ENCODE results near the gene DYRK1A. TPM values are rescaled to one million over a fixed set of nuclear protein-coding genes. Genes with fewer than 3 reads are reported as not detected.

DYRK1A gene
- total RNA-seq, 4 donors from 2014 or later, result 71.5 to 116 (median 90.9) TPM

DNA sequence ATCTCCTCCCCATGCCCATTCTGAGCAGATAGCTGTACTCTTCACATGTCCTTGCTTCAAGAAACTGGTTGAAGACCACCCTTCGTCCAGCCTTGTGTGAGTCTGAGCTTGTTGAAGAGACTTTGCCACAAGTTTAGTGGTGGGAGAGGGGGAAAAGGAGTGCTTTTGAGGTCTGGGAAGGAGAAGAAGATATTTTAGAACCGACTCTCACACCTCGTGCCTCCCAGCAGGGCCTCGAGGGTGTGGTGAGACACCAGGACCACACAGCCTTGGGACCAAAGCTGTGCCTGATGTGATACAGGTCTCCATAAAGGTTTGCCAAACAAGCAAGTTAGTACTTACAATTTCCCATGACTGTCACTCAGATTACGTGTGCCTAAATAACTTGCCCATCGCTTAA lies 201.8 kb downstream of the DYRK1A start:
- H3K27ac ChIP-seq, result no peak overlapping the region
- H3K4me3 ChIP-seq, result no peak overlapping the region
- in situ Hi-C loops (cut with MboI; ENCODE audit: low pct_ligation_motif_present in 1 of 4, low pct_unique_long_range_greater_than_20kb in 1 of 4, low sequenced_read_pairs in 3 of 4) (loop anchor here in 1 of 4 donors (25.0 kb wide), 1 partner anchor 581 kb away; no protein-coding TSS in a partner anchor), intact Hi-C loops (cut with DNase I; ENCODE audit: low total_unique reads) (loop anchor here (10.0 kb wide), 2 partner anchors 204 to 304 kb away; partner anchors contain the start of genes DYRK1A and VPS26C)
- no peaks in the 10 kb centered on the region for H3K9me3 ChIP-seq
- no peak for DNase-seq
- no peaks in the 10 kb centered on the region for H3K27me3 ChIP-seq
- H3K4me1 ChIP-seq, result peaks cover 0 to 15% (median 11%) of the 10 kb centered on the region in 4 donors
- TF ChIP-seq POLR2A (IDR thresholded peaks at IDR 0.05) (no peak), POLR2AphosphoS5 (IDR thresholded peaks at IDR 0.05) (no peak), EP300 (IDR thresholded peaks at IDR 0.05; ENCODE audit: low read depth) (no peak)
- TF ChIP-seq, protein P1, sequence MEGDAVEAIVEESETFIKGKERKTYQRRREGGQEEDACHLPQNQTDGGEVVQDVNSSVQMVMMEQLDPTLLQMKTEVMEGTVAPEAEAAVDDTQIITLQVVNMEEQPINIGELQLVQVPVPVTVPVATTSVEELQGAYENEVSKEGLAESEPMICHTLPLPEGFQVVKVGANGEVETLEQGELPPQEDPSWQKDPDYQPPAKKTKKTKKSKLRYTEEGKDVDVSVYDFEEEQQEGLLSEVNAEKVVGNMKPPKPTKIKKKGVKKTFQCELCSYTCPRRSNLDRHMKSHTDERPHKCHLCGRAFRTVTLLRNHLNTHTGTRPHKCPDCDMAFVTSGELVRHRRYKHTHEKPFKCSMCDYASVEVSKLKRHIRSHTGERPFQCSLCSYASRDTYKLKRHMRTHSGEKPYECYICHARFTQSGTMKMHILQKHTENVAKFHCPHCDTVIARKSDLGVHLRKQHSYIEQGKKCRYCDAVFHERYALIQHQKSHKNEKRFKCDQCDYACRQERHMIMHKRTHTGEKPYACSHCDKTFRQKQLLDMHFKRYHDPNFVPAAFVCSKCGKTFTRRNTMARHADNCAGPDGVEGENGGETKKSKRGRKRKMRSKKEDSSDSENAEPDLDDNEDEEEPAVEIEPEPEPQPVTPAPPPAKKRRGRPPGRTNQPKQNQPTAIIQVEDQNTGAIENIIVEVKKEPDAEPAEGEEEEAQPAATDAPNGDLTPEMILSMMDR (IDR thresholded peaks at IDR 0.05), result no peak
- WGBS, 2 donors (ENCODE audit: low coverage in 1 of 2), result 70 to 73% methylated on average over 3 to 6 of the region's 6 CpGs
- H3K36me3 ChIP-seq, result no peaks in the 10 kb centered on the region

DNA sequence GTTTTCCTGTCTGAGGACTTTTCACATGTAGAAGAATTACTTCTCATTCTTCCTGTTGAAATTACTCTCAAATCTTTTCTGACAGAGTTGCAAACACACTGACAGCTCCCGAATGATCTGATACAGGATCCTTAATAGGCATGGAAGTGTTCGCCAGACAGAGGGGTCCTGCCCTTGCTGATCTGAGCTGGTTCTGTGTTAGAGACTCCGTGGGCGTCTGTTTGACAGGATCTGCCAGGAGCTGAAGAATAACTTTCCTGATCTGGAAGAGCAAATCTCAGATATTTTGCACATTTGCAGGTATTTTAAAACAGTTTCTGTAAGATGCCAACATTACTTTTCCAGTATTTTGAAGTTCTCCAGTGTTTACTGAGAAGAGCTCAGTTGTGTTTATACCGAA lies 202.3 kb downstream of the DYRK1A start:
- peaks cover 0 to 15% (median 11%) of the 10 kb centered on the region in 4 donors for H3K4me1 ChIP-seq
- no peaks in the 10 kb centered on the region for H3K27me3 ChIP-seq
- H3K36me3 ChIP-seq, result no peaks in the 10 kb centered on the region
- no peak overlapping the region for H3K4me3 ChIP-seq
- H3K9me3 ChIP-seq, result no peaks in the 10 kb centered on the region
- intact Hi-C loops (cut with DNase I; ENCODE audit: low total_unique reads), result loop anchor here (10.0 kb wide), 2 partner anchors 204 to 304 kb away; partner anchors contain the start of genes DYRK1A and VPS26C
- in situ Hi-C loops (cut with MboI; ENCODE audit: low pct_ligation_motif_present in 1 of 4, low pct_unique_long_range_greater_than_20kb in 1 of 4, low sequenced_read_pairs in 3 of 4), result loop anchor here in 1 of 4 donors (25.0 kb wide), 1 partner anchor 582 kb away; no protein-coding TSS in a partner anchor
- H3K27ac ChIP-seq, result no peak overlapping the region
- TF ChIP-seq POLR2AphosphoS5 (IDR thresholded peaks at IDR 0.05) (no peak), POLR2A (IDR thresholded peaks at IDR 0.05) (no peak), EP300 (IDR thresholded peaks at IDR 0.05; ENCODE audit: low read depth) (no peak)
- TF ChIP-seq, protein P1 (IDR thresholded peaks at IDR 0.05), result no peak
- no peak for DNase-seq
- 60 to 68% methylated on average over 2 to 5 of the region's 5 CpGs for WGBS, 2 donors (ENCODE audit: low coverage in 1 of 2)

DNA sequence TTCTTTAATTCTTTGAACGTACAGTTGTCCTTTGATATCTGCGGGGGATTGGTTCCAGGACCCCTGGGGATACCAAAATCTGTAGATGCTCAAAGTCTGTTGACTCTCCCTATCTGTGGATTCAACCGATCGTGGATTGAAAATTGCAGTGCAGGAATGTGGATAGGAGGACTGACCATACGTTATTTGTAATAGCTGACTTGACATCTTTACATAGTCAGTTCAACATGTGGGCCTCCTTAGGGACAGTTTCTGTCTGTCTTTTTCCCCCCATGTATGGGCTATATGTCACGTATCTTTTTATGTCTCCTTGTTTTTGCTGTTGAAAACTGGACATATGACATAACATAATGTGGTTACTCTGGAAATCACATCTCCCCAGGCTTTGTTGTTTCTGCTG lies 204.9 kb downstream of the DYRK1A start:
- H3K27me3 ChIP-seq, result no peaks in the 10 kb centered on the region
- H3K27ac ChIP-seq, result no peak overlapping the region
- TF ChIP-seq EP300 (IDR thresholded peaks at IDR 0.05; ENCODE audit: low read depth) (no peak), POLR2A (IDR thresholded peaks at IDR 0.05) (no peak), POLR2AphosphoS5 (IDR thresholded peaks at IDR 0.05) (no peak)
- TF ChIP-seq, protein P1 (IDR thresholded peaks at IDR 0.05), result no peak
- no peak for DNase-seq
- intact Hi-C loops (cut with DNase I; ENCODE audit: low total_unique reads) (no loop called here), in situ Hi-C loops (cut with MboI; ENCODE audit: low pct_ligation_motif_present in 1 of 4, low pct_unique_long_range_greater_than_20kb in 1 of 4, low sequenced_read_pairs in 3 of 4) (loop anchor here in 1 of 4 donors (25.0 kb wide), 1 partner anchor 584 kb away; no protein-coding TSS in a partner anchor)
- H3K36me3 ChIP-seq, result no peaks in the 10 kb centered on the region
- no peak overlapping the region for H3K4me3 ChIP-seq
- H3K9me3 ChIP-seq, result no peaks in the 10 kb centered on the region
- 82 to 84% methylated on average over 6 of the region's 6 CpGs for WGBS, 2 donors (ENCODE audit: low coverage in 1 of 2)
- H3K4me1 ChIP-seq, result no peaks in the 10 kb centered on the region

DNA sequence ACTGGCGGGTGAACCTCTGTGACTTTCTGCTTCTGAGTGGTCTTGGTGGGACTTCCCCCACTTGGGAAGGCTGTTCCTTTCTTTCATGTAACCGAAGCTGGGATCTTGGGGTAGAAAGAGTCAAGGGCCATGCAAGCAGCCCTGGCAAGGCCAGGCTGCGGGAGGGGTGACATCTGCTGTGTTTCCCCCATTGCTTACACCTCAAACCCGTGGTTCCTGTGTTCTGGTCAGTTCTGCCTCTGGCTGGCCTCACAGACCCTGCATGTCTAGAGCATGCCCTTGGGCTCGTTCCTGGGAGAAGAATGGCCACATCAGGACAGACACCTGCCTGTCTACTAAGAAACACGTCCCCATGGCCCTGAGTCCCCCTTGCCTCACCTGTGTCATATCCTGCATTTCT lies 207.7 kb downstream of the DYRK1A start:
- no peak for DNase-seq
- H3K9me3 ChIP-seq, result peaks cover 6 to 10% of the 10 kb centered on the region in 2 donors
- TF ChIP-seq, protein P1 (IDR thresholded peaks at IDR 0.05), result no peak
- TF ChIP-seq EP300 (IDR thresholded peaks at IDR 0.05; ENCODE audit: low read depth) (no peak), POLR2A (IDR thresholded peaks at IDR 0.05) (no peak), POLR2AphosphoS5 (IDR thresholded peaks at IDR 0.05) (no peak)
- H3K4me1 ChIP-seq, result no peaks in the 10 kb centered on the region
- H3K27ac ChIP-seq, result no peak overlapping the region
- H3K27me3 ChIP-seq, result no peaks in the 10 kb centered on the region
- 91% methylated on average over 6 of the region's 6 CpGs; no CpG with 5 or more reads in 1 of the 2 donors for WGBS, 2 donors (ENCODE audit: low coverage in 1 of 2)
- no peaks in the 10 kb centered on the region for H3K36me3 ChIP-seq
- intact Hi-C loops (cut with DNase I; ENCODE audit: low total_unique reads) (no loop called here), in situ Hi-C loops (cut with MboI; ENCODE audit: low pct_ligation_motif_present in 1 of 4, low pct_unique_long_range_greater_than_20kb in 1 of 4, low sequenced_read_pairs in 3 of 4) (loop anchor here in 1 of 4 donors (25.0 kb wide), 1 partner anchor 587 kb away; no protein-coding TSS in a partner anchor)
- no peak overlapping the region for H3K4me3 ChIP-seq

All from transverse colon (tissue), 4 donors.